Esophagus muscularis mucosa (tissue), 4 donors: ENCODE measurements around the gene DNA2. TPM values are rescaled to one million over a fixed set of nuclear protein-coding genes. Genes with fewer than 3 reads are reported as not detected.
"Not testable (repeated sequence)": the region's sequence is repeated elsewhere in the genome, so short reads cannot be mapped to it uniquely, and the experiment has no call there.

Source experiments
- DNase-seq: peaks from one replicate; pipeline ENCODE4 v3.0.0-alpha.2; 2017; ENCODE audit errors: extremely low spot score
- H3K27ac ChIP-seq, 4 donors: fragments of 200-600 bp; sonication (generic); replicated peaks in 1 of 4; 1 replicate in 3 of 4; 2 replicates in 1 of 4; pipeline ENCODE4 v1.5.1; 2016 to 2019; ENCODE audit warnings: mild to moderate bottlenecking in 1 of 4
- H3K27me3 ChIP-seq, 4 donors: fragments of 200-600 bp; sonication (generic); one replicate each; pipeline versions ENCODE4 v1.5.1 to v1.6.0; 2016 to 2019
- H3K36me3 ChIP-seq, 4 donors: fragments of 200-600 bp; sonication (generic); one replicate each; pipeline ENCODE4 v1.5.1; 2016 to 2019
- H3K4me1 ChIP-seq, 4 donors: fragments of 200-600 bp; sonication (generic); one replicate each; pipeline ENCODE4 v1.5.1; 2016 to 2019
- H3K4me3 ChIP-seq, 4 donors: fragments of 200-600 bp; sonication (generic); 1 replicate in 2 of 4; 2 replicates in 2 of 4; pipeline ENCODE4 v1.5.1; 2016 to 2019; ENCODE audit warnings: mild to moderate bottlenecking in 4 of 4, moderate library complexity in 1 of 4
- H3K9me3 ChIP-seq, 4 donors: fragments of 200-600 bp; sonication (generic); 1 replicate in 3 of 4; 2 replicates in 1 of 4; pipeline ENCODE4 v1.5.1; 2016 to 2019
- CTCF ChIP-seq, 3 experiments: fragments of 200-600 bp in 2 of 3; fragments of 450-650 bp in 1 of 3; sonication (generic) in 2 of 3; IDR thresholded peaks; one replicate each; pipeline ENCODE4 v1.5.1; 2017 to 2019; ENCODE audit warnings: antibody characterized with exemption in 3 of 3, mild to moderate bottlenecking in 2 of 3, moderate library complexity in 1 of 3
- EP300 ChIP-seq: sonication (generic); formaldehyde crosslinking; IDR thresholded peaks from one replicate; pipeline ENCODE4 v1.6.1; 2017; ENCODE audit warnings: antibody characterized with exemption
- POLR2A ChIP-seq: fragments of 450-650 bp; IDR thresholded peaks from one replicate; pipeline ENCODE4 v1.6.1; 2017; ENCODE audit warnings: antibody characterized with exemption, moderate library complexity, mild to moderate bottlenecking, low read depth
- POLR2AphosphoS5 ChIP-seq, 2 donors: sonication (generic); formaldehyde crosslinking; IDR thresholded peaks; one replicate each; pipeline ENCODE4 v1.6.1; 2017; ENCODE audit warnings: antibody characterized with exemption in 2 of 2
- WGBS: methylation state at CpG from one replicate; pipeline ENCODE4 v1.1.5; 2018; 5-methylcytosine and 5-hydroxymethylcytosine counted together
- intact Hi-C: fragments of 100-400 bp; cut with DNase I; formaldehyde crosslinking; loops from one replicate; pipeline ENCODE4 v1.15.1; 2023
- total RNA-seq, 4 donors: library from RNA; depleted of rRNA; stranded (reverse); fragments of >200 nt; gene quantifications; one replicate each; pipeline versions ENCODE4 v1.1.0 to v1.2.1, GENCODE V29; 2016

The DNA2 gene
- total RNA-seq, 4 donors from 2014 or later, result 2.0 to 2.9 (median 2.6) TPM

- WGBS, result 53% methylated on average over 6 of the region's 6 CpGs
- intact Hi-C loops, result no loop called here
Measured at GRCh38 chr10:68470300-68470699, 1.5 kb downstream of the DNA2 start.

GRCh38 chr10:68469838-68470237 is 1.9 kb downstream of the DNA2 start:
- Histone ChIP-seq H3K4me1 (peaks cover 7 to 18% (median 15%) of the 10 kb centered on the region in 4 donors), H3K4me3 (no peak overlapping the region), H3K9me3 (no peaks in the 10 kb centered on the region), H3K27me3 (no peaks in the 10 kb centered on the region), H3K27ac (no peak overlapping the region), H3K36me3 (peaks cover 0 to 4% (median 0%) of the 10 kb centered on the region in 4 donors)
- intact Hi-C loops, result no loop called here
- TF ChIP-seq CTCF (IDR thresholded peaks at IDR 0.05) (no peak), EP300 (no peak), POLR2AphosphoS5 (IDR thresholded peaks at IDR 0.05) (no peak), POLR2A (no peak)
- 94% methylated on average over 4 of the region's 4 CpGs for WGBS
- no peak for DNase-seq

More at GRCh38 chr10:68470300-68470699, 1.5 kb downstream of the DNA2 start:
- TF ChIP-seq POLR2A (no peak), POLR2AphosphoS5 (IDR thresholded peaks at IDR 0.05) (no peak), CTCF (IDR thresholded peaks at IDR 0.05) (no peak), EP300 (no peak)
- H3K4me3 ChIP-seq, result no peak overlapping the region
- DNase-seq, result no peak
- H3K27me3 ChIP-seq, result no peaks in the 10 kb centered on the region
- no peaks in the 10 kb centered on the region for H3K9me3 ChIP-seq
- no peak overlapping the region for H3K27ac ChIP-seq
- peaks cover 0 to 4% (median 0%) of the 10 kb centered on the region in 4 donors for H3K36me3 ChIP-seq
- H3K4me1 ChIP-seq, result peaks cover 7 to 18% (median 15%) of the 10 kb centered on the region in 4 donors

GRCh38 chr10:68464729-68465128 is 7.0 kb downstream of the DNA2 start:
- intact Hi-C loops, H3K27me3 ChIP-seq, H3K9me3 ChIP-seq, H3K4me3 ChIP-seq, H3K27ac ChIP-seq, H3K36me3 ChIP-seq, DNase-seq, H3K4me1 ChIP-seq: not testable (repeated sequence)
- WGBS, result 85% methylated on average over 4 of the region's 4 CpGs

- Histone ChIP-seq H3K36me3 (peaks cover 0 to 6% (median 1%) of the 10 kb centered on the region in 4 donors), H3K27ac (no peak overlapping the region), H3K4me1 (no peaks in the 10 kb centered on the region), H3K4me3 (no peak overlapping the region), H3K27me3 (no peaks in the 10 kb centered on the region), H3K9me3 (no peaks in the 10 kb centered on the region)
- no peak for DNase-seq
- TF ChIP-seq CTCF (IDR thresholded peaks at IDR 0.05) (no peak), POLR2AphosphoS5 (IDR thresholded peaks at IDR 0.05) (no peak), EP300 (no peak), POLR2A (no peak)
- intact Hi-C loops, result no loop called here
- WGBS, result 72% methylated on average over 7 of the region's 7 CpGs
Measured at GRCh38 chr10:68463365-68464093, 8.2 kb downstream of the DNA2 start.

- H3K36me3 ChIP-seq, result peaks cover 0 to 11% (median 2%) of the 10 kb centered on the region in 4 donors
- WGBS, result 95% methylated on average over 2 of the region's 2 CpGs
- intact Hi-C loops, result no loop called here
Measured at GRCh38 chr10:68462536-68462935, 9.2 kb downstream of the DNA2 start.

More at GRCh38 chr10:68462536-68462935, 9.2 kb downstream of the DNA2 start:
- Histone ChIP-seq H3K27ac (no peak overlapping the region), H3K4me3 (no peak overlapping the region), H3K4me1 (no peaks in the 10 kb centered on the region), H3K9me3 (no peaks in the 10 kb centered on the region), H3K27me3 (no peaks in the 10 kb centered on the region)
- DNase-seq, result no peak
- TF ChIP-seq POLR2A (no peak), EP300 (no peak), CTCF (IDR thresholded peaks at IDR 0.05) (no peak), POLR2AphosphoS5 (IDR thresholded peaks at IDR 0.05) (no peak)
